IPS DF 19.7 (cell line): ENCODE results near the gene FCRL5.
"Not testable (repeated sequence)": the region's sequence is repeated elsewhere in the genome, so short reads cannot be mapped to it uniquely, and the experiment has no call there.

Experiments used
- DNase-seq: peaks from one replicate; pipeline ENCODE4 v3.0.0-alpha.2; 2013; ENCODE audit warnings: low read depth, low spot score

The FCRL5 gene

GRCh38 chr1:157551694-157552693 is at the start of gene FCRL5:
Gene FCRL5 (minus strand): TSS chr1:157552515. CDS start chr1:157552362, 153 bp downstream.
- DNase-seq: no peak

GRCh38 chr1:157600236-157600635 is 47.9 kb upstream of the FCRL5 start:
- DNase-seq: no peak

GRCh38 chr1:157597959-157598667 is 45.8 kb upstream of the FCRL5 start, which contains the start of gene FCRL4:
Gene FCRL4 (minus strand): TSS chr1:157598085. CDS start chr1:157597944, 141 bp downstream.
- no peak for DNase-seq

GRCh38 chr1:157596384-157596783 is 44.1 kb upstream of the FCRL5 start:
- no peak for DNase-seq

GRCh38 chr1:157595356-157595755 is 43.0 kb upstream of the FCRL5 start:
- no peak for DNase-seq

- no peak for DNase-seq
Observed at GRCh38 chr1:157585984-157586383, 33.7 kb upstream of the FCRL5 start.

GRCh38 chr1:157584503-157584902 is 32.2 kb upstream of the FCRL5 start:
- no peak for DNase-seq

GRCh38 chr1:157580828-157581210 is 28.5 kb upstream of the FCRL5 start:
- no peak for DNase-seq

- DNase-seq: peak; percentile 45
Observed at GRCh38 chr1:157580179-157580827, 28.0 kb upstream of the FCRL5 start.

- no peak for DNase-seq
Observed at GRCh38 chr1:157577420-157577819, 25.1 kb upstream of the FCRL5 start.

- DNase-seq: no peak
Observed at GRCh38 chr1:157575744-157576143, 23.4 kb upstream of the FCRL5 start.

GRCh38 chr1:157574836-157575235 is 22.5 kb upstream of the FCRL5 start:
- DNase-seq: no peak

- DNase-seq: no peak
Observed at GRCh38 chr1:157566484-157567300, 14.4 kb upstream of the FCRL5 start.

- DNase-seq: no peak
Observed at GRCh38 chr1:157562515-157562914, 10.2 kb upstream of the FCRL5 start.

- DNase-seq: no peak
Observed at GRCh38 chr1:157558119-157558518, 5.8 kb upstream of the FCRL5 start.

- DNase-seq: not testable (repeated sequence)
Observed at GRCh38 chr1:157548081-157548480, 4.2 kb downstream of the FCRL5 start.

- no peak for DNase-seq
Observed at GRCh38 chr1:157542676-157543075, 9.6 kb downstream of the FCRL5 start.

- no peak for DNase-seq
Observed at GRCh38 chr1:157540852-157541251, 11.5 kb downstream of the FCRL5 start.

GRCh38 chr1:157540160-157540748 is 12.1 kb downstream of the FCRL5 start:
- no peak for DNase-seq

GRCh38 chr1:157539568-157539967 is 12.7 kb downstream of the FCRL5 start:
- DNase-seq: no peak

- no peak for DNase-seq
Observed at GRCh38 chr1:157532569-157532968, 19.7 kb downstream of the FCRL5 start.
